ENCODE results near the gene ALG14.

ALG14 gene

DNA sequence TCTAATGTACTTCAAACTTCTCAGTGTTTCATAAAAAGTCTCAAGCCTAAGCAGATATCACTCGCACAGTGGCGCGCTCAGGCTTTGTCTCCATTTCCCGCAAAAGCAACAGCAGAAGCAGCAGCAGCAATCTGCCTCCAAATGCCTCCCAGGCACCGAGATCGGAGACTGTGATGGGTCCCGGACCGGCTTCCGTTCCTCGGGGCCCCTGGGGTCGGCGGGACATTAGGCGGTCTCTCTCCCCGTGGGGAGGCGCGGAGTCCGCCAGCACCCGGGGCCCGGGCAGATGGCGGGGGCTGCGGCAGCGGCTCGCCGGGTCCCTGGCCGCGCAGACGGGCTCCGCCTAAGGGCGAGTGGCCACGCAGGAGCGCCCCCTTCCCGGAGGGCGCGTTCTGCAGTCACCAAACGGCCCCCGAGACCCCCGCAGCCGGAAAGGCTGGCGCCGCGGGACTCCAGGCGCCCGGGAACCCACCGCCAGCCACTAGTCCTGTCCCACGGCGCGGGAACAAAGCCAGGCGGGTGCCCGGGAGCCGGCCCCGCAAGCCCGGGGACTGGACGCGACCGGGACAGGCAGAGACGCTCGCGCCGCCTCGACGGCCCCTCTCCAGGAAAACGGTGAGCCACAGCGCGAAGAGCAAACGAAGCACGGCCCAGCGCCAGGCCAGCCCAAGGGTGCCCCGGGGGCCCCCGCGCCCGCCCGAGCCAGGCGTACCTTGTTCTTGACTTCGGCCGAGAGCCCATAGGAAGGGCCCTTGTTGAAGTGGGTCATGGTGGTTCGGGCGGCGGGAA is 146.4 kb downstream of the ALG14 start:
- DNase-seq = peak; percentile 85

DNA sequence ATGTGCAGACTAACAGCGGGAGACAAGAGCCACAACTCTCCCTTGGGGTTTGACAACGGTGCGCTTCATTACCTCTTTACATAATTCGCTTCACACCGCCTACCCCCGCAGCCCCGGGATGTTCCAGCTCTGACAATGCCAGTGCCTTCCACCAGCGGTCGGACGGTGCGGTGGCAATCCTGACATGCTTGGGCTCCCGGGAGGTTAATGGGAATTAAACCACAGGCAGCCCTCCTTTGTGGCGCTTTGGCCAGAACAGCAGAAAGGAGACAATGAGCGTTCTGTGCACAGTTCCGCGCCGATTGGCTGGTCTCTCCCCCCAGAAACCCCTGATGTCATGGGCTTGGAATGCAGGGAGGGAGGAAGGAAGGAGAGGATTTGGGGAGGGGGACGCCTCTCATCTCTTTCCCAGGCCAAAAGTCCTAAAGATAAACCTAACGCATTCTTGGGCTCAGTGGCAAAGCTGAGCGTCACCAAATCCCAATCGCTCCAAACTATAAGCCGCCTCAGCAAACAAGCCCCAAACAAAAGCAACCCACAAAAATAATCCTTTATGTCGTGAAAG is 147.1 kb downstream of the ALG14 start:
- DNase-seq = peak; percentile 91

DNA sequence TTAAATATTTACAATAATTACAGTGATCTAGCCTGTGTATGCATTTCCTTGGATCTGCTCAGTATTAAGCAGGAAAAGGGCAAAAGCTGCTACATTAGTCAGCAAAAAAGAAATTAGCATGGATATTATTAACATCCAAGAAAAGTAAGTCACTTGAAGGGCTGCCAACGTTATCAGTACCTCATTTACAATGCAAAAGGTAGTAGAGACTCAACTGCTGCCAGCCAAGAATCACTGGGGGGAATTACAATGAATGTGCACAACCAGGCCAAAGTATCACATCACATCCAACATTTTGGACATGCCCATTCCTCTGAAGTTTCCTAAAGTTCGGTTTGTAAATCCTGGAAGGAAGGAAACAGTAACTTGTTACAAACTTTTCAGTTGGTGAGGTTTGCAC is 147.7 kb downstream of the ALG14 start:
- no peak for DNase-seq

Data from right forelimb (tissue), 1 donor.